Measurements from ENCODE around the gene WWOX. TPM values are rescaled to one million over a fixed set of nuclear protein-coding genes. Genes with fewer than 3 reads are reported as not detected.

The WWOX gene
- total RNA-seq, 1 experiment from 2014 or later: 35.6 TPM

DNA sequence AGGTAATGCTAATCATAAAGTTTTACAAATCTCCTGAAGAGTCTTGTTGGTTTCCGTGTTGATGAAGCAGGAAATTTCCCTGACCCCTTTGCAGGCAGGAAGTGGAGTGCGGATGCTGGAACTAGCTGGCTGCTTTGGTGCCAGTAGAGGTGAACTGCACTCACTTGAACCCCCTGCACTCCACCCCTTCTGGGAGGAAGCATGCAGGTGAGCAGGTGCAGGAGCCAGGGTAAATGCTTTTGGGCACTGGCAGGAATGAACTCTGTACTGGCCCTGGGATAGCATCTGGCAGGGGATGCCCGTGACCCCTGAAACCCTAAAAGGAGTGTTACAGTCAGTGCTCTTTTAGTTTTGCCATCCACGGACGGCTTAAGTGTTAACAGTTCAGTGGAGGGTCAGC is 430.4 kb downstream of the WWOX start:
- H3F3A ChIP-seq (ENCODE audit: insufficient read depth, low read depth): no peaks in the 10 kb centered on the region
- ChIA-PET POLR2A (ENCODE audit: unreplicated experiment) (no interaction called here), CTCF (no interaction called here)
- H3K4me2 ChIP-seq: no peak overlapping the region
- BruUV-seq (replicated peaks): no TSS peak
- H4K20me1 ChIP-seq (ENCODE audit: insufficient read depth): no peaks in the 10 kb centered on the region
- H3K79me2 ChIP-seq (ENCODE audit: low read depth): no peaks in the 10 kb centered on the region
- no peaks in the 10 kb centered on the region for H3K4me1 ChIP-seq (replicated peaks; ENCODE audit: insufficient read depth)
- H3K36me3 ChIP-seq (ENCODE audit: low read depth): no peaks in the 10 kb centered on the region
- intact Hi-C loops (cut with micrococcal nuclease; ENCODE audit: unreplicated experiment): no loop called here
- DNase-seq: no peak
- H3K9me2 ChIP-seq (ENCODE audit: insufficient read depth): no peaks in the 10 kb centered on the region
- H3K9me3 ChIP-seq (ENCODE audit: insufficient read depth, low read depth): no peaks in the 10 kb centered on the region
- H3K27me3 ChIP-seq (ENCODE audit: insufficient read depth, low read depth): no peaks in the 10 kb centered on the region
- TF ChIP-seq EZH2 (IDR thresholded peaks at IDR 0.05; ENCODE audit: low read depth): no peak
- TF ChIP-seq CTCF (conservative IDR thresholded peaks at IDR 0.05): no peak
- no peak overlapping the region for H3K4me3 ChIP-seq
- no peak overlapping the region for H2AFZ ChIP-seq
- no peak overlapping the region for H3K27ac ChIP-seq

- TF ChIP-seq CTCF (conservative IDR thresholded peaks at IDR 0.05) (no peak), EZH2 (IDR thresholded peaks at IDR 0.05; ENCODE audit: low read depth) (no peak)
- ChIA-PET CTCF (no interaction called here), POLR2A (ENCODE audit: unreplicated experiment) (no interaction called here)
- intact Hi-C loops (cut with micrococcal nuclease; ENCODE audit: unreplicated experiment): no loop called here
- Histone ChIP-seq H3K9me3 (ENCODE audit: insufficient read depth, low read depth) (no peaks in the 10 kb centered on the region), H3K27me3 (ENCODE audit: insufficient read depth, low read depth) (no peaks in the 10 kb centered on the region), H3K4me1 (replicated peaks; ENCODE audit: insufficient read depth) (no peaks in the 10 kb centered on the region), H3K9me2 (ENCODE audit: insufficient read depth) (no peaks in the 10 kb centered on the region), H3K79me2 (ENCODE audit: low read depth) (no peaks in the 10 kb centered on the region), H4K20me1 (ENCODE audit: insufficient read depth) (no peaks in the 10 kb centered on the region), H3K4me3 (no peak overlapping the region), H3K4me2 (no peak overlapping the region), H3K27ac (no peak overlapping the region), H3K36me3 (ENCODE audit: low read depth) (no peaks in the 10 kb centered on the region), H2AFZ (no peak overlapping the region), H3F3A (ENCODE audit: insufficient read depth, low read depth) (no peaks in the 10 kb centered on the region)
- no peak for DNase-seq
- BruUV-seq (replicated peaks): no TSS peak
Observed at GRCh38 chr16:78530283-78530682, 430.8 kb downstream of the WWOX start.

GRCh38 chr16:78535098-78535497 is 435.6 kb downstream of the WWOX start:
- ChIA-PET POLR2A (ENCODE audit: unreplicated experiment) (no interaction called here), CTCF (no interaction called here)
- no peaks in the 10 kb centered on the region for H3F3A ChIP-seq (ENCODE audit: insufficient read depth, low read depth)
- intact Hi-C loops (cut with micrococcal nuclease; ENCODE audit: unreplicated experiment): no loop called here
- H4K20me1 ChIP-seq (ENCODE audit: insufficient read depth): no peaks in the 10 kb centered on the region
- H3K27ac ChIP-seq: no peak overlapping the region
- no peak overlapping the region for H3K4me3 ChIP-seq
- no peaks in the 10 kb centered on the region for H3K9me2 ChIP-seq (ENCODE audit: insufficient read depth)
- TF ChIP-seq CTCF (conservative IDR thresholded peaks at IDR 0.05): no peak
- TF ChIP-seq EZH2 (IDR thresholded peaks at IDR 0.05; ENCODE audit: low read depth): no peak
- H3K36me3 ChIP-seq (ENCODE audit: low read depth): no peaks in the 10 kb centered on the region
- H3K9me3 ChIP-seq (ENCODE audit: insufficient read depth, low read depth): no peaks in the 10 kb centered on the region
- no peak overlapping the region for H3K4me2 ChIP-seq
- BruUV-seq (replicated peaks): no TSS peak
- H3K27me3 ChIP-seq (ENCODE audit: insufficient read depth, low read depth): no peaks in the 10 kb centered on the region
- no peak overlapping the region for H2AFZ ChIP-seq
- DNase-seq: no peak
- no peaks in the 10 kb centered on the region for H3K79me2 ChIP-seq (ENCODE audit: low read depth)
- no peaks in the 10 kb centered on the region for H3K4me1 ChIP-seq (replicated peaks; ENCODE audit: insufficient read depth)

All from PC-9 (cell line).